Measurements from ENCODE around the gene KMT2E. TPM values are rescaled to one million over a fixed set of nuclear protein-coding genes. Genes with fewer than 3 reads are reported as not detected.

Gene KMT2E
- total and polyA plus RNA-seq, 2 experiments from 2014 or later: 30.7 to 63.5 TPM

GRCh38 chr7:104980841-104981671 is 32.9 kb upstream of the KMT2E start:
- DNase-seq: peak; percentile 84
- in situ Hi-C loops (cut with MboI): no loop called here
- 13 to 17% methylated on average over 4 of the region's 4 CpGs for WGBS, 2 experiments (ENCODE audit: low coverage in 1 of 2, low lambda C conversion rate in 2 of 2, missing lambda C conversion rate in 2 of 2)

GRCh38 chr7:104981672-104982037 is 32.4 kb upstream of the KMT2E start:
- Histone ChIP-seq H3K27me3 (replicated peaks; ENCODE audit: insufficient read depth) (no peaks in the 10 kb centered on the region), H3K4me2 (ENCODE audit: unreplicated experiment) (peak overlapping the region; percentile 90), H2AFZ (no peak overlapping the region), H3K9me3 (ENCODE audit: low read depth) (no peaks in the 10 kb centered on the region), H3K9ac (peak overlapping the region; percentile 91), H3K27ac (peak overlapping the region; percentile 95), H3F3A (ENCODE audit: insufficient read depth) (peaks cover 88% of the 10 kb centered on the region), H4K20me1 (ENCODE audit: insufficient read depth) (no peaks in the 10 kb centered on the region), H3K36me3 (ENCODE audit: low read depth) (no peaks in the 10 kb centered on the region; the same call in 1 of the 2 replicates), H3K79me2 (ENCODE audit: insufficient read depth) (peaks cover 58% of the 10 kb centered on the region), H3K4me1 (ENCODE audit: insufficient read depth) (peaks cover 92% of the 10 kb centered on the region), H3K9me2 (ENCODE audit: insufficient read depth) (no peaks in the 10 kb centered on the region), H3K4me3 (0 out of 2 replicates have a peak overlapping the region, but pooled peaks have one; percentile 76)
- WGBS, 2 experiments (ENCODE audit: low coverage in 1 of 2, low lambda C conversion rate in 2 of 2, missing lambda C conversion rate in 2 of 2): 79 to 95% methylated on average over 1 of the region's 1 CpG
- in situ Hi-C loops (cut with MboI): no loop called here
- no peak for DNase-seq
- TF ChIP-seq EZH2 (IDR thresholded peaks at IDR 0.05; ENCODE audit: insufficient read depth, poor library complexity, severe bottlenecking) (no peak), EZH2phosphoT487 (IDR thresholded peaks at IDR 0.05; ENCODE audit: insufficient read depth, low read depth) (no peak)

More at GRCh38 chr7:104980841-104981671, 32.9 kb upstream of the KMT2E start:
- Histone ChIP-seq H3K36me3 (ENCODE audit: low read depth) (no peaks in the 10 kb centered on the region; the same call in 1 of the 2 replicates), H3K4me3 (0 out of 2 replicates have a peak overlapping the region, but pooled peaks have one; percentile 5), H3K27ac (peak overlapping the region; percentile 95), H3K4me1 (ENCODE audit: insufficient read depth) (peaks cover 88% of the 10 kb centered on the region), H3F3A (ENCODE audit: insufficient read depth) (peaks cover 82% of the 10 kb centered on the region), H2AFZ (no peak overlapping the region), H3K27me3 (replicated peaks; ENCODE audit: insufficient read depth) (no peaks in the 10 kb centered on the region), H3K9me3 (ENCODE audit: low read depth) (no peaks in the 10 kb centered on the region), H3K79me2 (ENCODE audit: insufficient read depth) (peaks cover 58% of the 10 kb centered on the region), H3K4me2 (ENCODE audit: unreplicated experiment) (peak overlapping the region; percentile 90), H3K9me2 (ENCODE audit: insufficient read depth) (no peaks in the 10 kb centered on the region), H3K9ac (peak overlapping the region; percentile 91), H4K20me1 (ENCODE audit: insufficient read depth) (no peaks in the 10 kb centered on the region)
- TF ChIP-seq EZH2phosphoT487 (IDR thresholded peaks at IDR 0.05; ENCODE audit: insufficient read depth, low read depth) (no peak), EZH2 (IDR thresholded peaks at IDR 0.05; ENCODE audit: insufficient read depth, poor library complexity, severe bottlenecking) (no peak)

- H3K79me2 ChIP-seq (ENCODE audit: insufficient read depth): peaks cover 56% of the 10 kb centered on the region
- peaks cover 1% of the 10 kb centered on the region; the same call in 1 of the 2 replicates for H3K36me3 ChIP-seq (ENCODE audit: low read depth)
- no peak overlapping the region for H2AFZ ChIP-seq
- no peaks in the 10 kb centered on the region for H4K20me1 ChIP-seq (ENCODE audit: insufficient read depth)
- no peaks in the 10 kb centered on the region for H3K27me3 ChIP-seq (replicated peaks; ENCODE audit: insufficient read depth)
- peaks cover 85% of the 10 kb centered on the region for H3K4me1 ChIP-seq (ENCODE audit: insufficient read depth)
- peak overlapping the region; percentile 95 for H3K27ac ChIP-seq
- peaks cover 81% of the 10 kb centered on the region for H3F3A ChIP-seq (ENCODE audit: insufficient read depth)
- no peak for TF ChIP-seq EZH2phosphoT487 (IDR thresholded peaks at IDR 0.05; ENCODE audit: insufficient read depth, low read depth)
- no peak for TF ChIP-seq EZH2 (IDR thresholded peaks at IDR 0.05; ENCODE audit: insufficient read depth, poor library complexity, severe bottlenecking)
- peak; percentile 58 for DNase-seq
- peak overlapping the region; percentile 91 for H3K9ac ChIP-seq
- peak overlapping the region; percentile 76 for H3K4me3 ChIP-seq
- WGBS, 2 experiments (ENCODE audit: low coverage in 1 of 2, low lambda C conversion rate in 2 of 2, missing lambda C conversion rate in 2 of 2): 40 to 45% methylated on average over 5 of the region's 5 CpGs
- H3K9me3 ChIP-seq (ENCODE audit: low read depth): no peaks in the 10 kb centered on the region
- peak overlapping the region; percentile 90 for H3K4me2 ChIP-seq (ENCODE audit: unreplicated experiment)
- in situ Hi-C loops (cut with MboI): no loop called here
- H3K9me2 ChIP-seq (ENCODE audit: insufficient read depth): no peaks in the 10 kb centered on the region
These were observed 31.5 kb upstream of the KMT2E start for GRCh38 chr7:104982308-104983075.

GRCh38 chr7:104983076-104983577 is 30.9 kb upstream of the KMT2E start:
- 18 to 21% methylated on average over 13 of the region's 13 CpGs for WGBS, 2 experiments (ENCODE audit: low coverage in 1 of 2, low lambda C conversion rate in 2 of 2, missing lambda C conversion rate in 2 of 2)
- DNase-seq: no peak
- H2AFZ ChIP-seq: peak overlapping the region; percentile 63
- H3K4me3 ChIP-seq: peak overlapping the region; percentile 76
- H3K27ac ChIP-seq: peak overlapping the region; percentile 95
- in situ Hi-C loops (cut with MboI): no loop called here
- H3F3A ChIP-seq (ENCODE audit: insufficient read depth): peaks cover 81% of the 10 kb centered on the region
- peaks cover 50% of the 10 kb centered on the region for H3K79me2 ChIP-seq (ENCODE audit: insufficient read depth)
- H4K20me1 ChIP-seq (ENCODE audit: insufficient read depth): no peaks in the 10 kb centered on the region
- H3K4me2 ChIP-seq (ENCODE audit: unreplicated experiment): peak overlapping the region; percentile 90
- no peak for TF ChIP-seq EZH2 (IDR thresholded peaks at IDR 0.05; ENCODE audit: insufficient read depth, poor library complexity, severe bottlenecking)
- no peak for TF ChIP-seq EZH2phosphoT487 (IDR thresholded peaks at IDR 0.05; ENCODE audit: insufficient read depth, low read depth)
- no peaks in the 10 kb centered on the region for H3K9me3 ChIP-seq (ENCODE audit: low read depth)
- H3K27me3 ChIP-seq (replicated peaks; ENCODE audit: insufficient read depth): no peaks in the 10 kb centered on the region
- peaks cover 3% of the 10 kb centered on the region; the same call in 1 of the 2 replicates for H3K36me3 ChIP-seq (ENCODE audit: low read depth)
- no peaks in the 10 kb centered on the region for H3K9me2 ChIP-seq (ENCODE audit: insufficient read depth)
- H3K4me1 ChIP-seq (ENCODE audit: insufficient read depth): peaks cover 78% of the 10 kb centered on the region
- peak overlapping the region; percentile 91 for H3K9ac ChIP-seq

Measured in GM23248 (cell line).